NCI-H510A treated with DMSO at 0.1 percent for 48 hours (cell line): ENCODE measurements around the gene PARP14.
"Not testable (repeated sequence)": the region's sequence is repeated elsewhere in the genome, so short reads cannot be mapped to it uniquely, and the experiment has no call there.

Source experiments
- DNase-seq: peaks from one replicate; lab custom pipeline; 2025; lab: John Stamatoyannopoulos, UW

Gene PARP14

GRCh38 chr3:122719273-122719921, 38.8 kb downstream of the PARP14 start:
- no peak for DNase-seq

DNA sequence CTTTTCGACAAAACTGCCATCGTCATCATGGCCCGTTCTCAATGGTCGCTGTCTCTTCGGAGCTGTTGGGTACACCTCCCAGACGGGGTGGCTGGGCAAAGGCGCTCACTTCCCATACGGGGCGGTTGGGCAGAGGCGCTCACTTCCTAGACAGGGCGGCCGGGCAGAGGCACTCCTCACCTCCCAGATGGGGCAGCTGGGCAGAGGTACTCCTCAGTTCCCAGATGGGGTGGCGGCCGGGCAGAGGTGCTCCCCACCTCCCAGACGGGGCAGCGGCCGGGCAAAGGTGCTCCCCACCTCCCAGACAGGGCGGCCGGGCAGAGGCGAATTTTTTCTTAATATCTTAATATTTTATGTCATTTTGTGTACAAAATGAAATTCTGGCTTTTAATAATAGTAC, 44.5 kb downstream of the PARP14 start:
- no peak for DNase-seq

DNA sequence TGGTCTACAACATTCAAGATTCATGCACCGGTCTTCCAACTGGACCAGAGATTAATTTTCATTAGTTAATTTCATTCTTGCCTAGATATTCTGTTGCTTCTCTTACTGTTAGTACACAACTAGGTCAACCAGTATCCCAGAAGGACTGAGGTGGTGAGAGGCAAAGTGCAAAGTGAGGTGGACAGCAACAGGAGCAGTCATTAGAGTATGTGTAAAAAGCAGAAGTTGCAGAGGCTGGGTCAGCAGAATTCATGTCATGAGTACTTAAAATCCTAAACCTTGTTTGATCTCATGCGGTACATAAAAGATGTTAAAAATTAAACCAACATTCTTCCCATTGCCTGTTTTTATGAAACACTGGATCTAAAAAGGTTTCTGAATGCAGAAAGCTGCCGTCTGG, 46.7 kb downstream of the PARP14 start:
- DNase-seq = no peak

DNA sequence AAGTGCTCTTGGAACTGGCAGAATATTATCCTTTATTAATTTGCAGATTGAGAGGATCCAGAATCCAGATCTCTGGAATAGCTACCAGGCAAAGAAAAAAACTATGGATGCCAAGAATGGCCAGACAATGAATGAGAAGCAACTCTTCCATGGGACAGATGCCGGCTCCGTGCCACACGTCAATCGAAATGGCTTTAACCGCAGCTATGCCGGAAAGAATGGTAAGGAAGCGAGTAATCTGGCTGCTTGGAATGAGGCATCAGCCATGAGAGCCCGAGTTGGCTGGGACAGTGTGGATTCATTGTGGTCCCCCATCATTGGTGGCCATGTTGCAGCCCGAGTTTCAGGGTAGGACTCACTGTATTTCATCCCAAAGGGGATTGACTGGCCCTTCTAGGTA, 47.1 kb downstream of the PARP14 start:
- no peak for DNase-seq

DNA sequence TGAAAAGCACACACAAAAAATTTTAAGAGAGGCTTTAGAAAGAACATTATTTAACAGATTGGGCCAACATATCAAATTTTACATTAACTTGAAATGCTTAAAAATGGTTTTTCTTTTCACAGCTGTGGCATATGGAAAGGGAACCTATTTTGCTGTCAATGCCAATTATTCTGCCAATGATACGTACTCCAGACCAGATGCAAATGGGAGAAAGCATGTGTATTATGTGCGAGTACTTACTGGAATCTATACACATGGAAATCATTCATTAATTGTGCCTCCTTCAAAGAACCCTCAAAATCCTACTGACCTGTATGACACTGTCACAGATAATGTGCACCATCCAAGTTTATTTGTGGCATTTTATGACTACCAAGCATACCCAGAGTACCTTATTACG, 47.5 kb downstream of the PARP14 start:
- DNase-seq = no peak

DNA sequence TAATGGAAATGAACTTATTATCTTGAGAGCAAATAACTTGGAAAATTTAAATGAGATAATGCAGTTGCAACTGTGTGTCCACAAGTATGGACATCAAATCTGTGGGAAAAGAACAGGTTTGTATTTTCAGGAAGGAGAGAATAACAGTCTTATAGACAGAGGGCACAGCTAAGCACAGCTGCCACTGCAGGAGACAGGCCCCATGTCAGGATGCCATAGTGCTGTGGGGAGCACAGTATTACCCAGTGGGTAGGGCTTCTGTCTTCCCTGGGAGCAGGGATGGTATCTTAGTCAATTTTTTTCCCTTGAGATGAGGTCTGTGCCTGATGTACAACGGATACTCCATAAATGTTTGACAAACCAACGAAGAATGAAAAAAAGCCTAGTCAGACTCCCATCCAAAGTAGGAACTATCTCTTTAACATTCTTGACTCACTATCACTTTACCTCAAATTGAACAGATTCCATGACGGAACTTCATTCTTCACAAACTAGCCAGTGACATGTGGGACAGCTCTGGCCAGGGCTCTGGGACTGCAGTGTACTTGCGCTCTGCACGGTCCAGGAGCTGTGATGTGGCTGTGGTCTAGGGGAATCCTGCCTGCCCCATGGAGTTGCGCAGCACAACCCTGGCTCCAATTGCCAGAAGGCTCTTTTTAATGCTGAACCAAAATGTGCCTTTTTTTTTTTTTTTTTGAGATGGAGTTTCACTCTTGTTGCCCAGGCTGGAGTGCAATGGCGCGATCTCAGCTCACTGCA, 48.3 kb downstream of the PARP14 start:
- no peak for DNase-seq

DNA sequence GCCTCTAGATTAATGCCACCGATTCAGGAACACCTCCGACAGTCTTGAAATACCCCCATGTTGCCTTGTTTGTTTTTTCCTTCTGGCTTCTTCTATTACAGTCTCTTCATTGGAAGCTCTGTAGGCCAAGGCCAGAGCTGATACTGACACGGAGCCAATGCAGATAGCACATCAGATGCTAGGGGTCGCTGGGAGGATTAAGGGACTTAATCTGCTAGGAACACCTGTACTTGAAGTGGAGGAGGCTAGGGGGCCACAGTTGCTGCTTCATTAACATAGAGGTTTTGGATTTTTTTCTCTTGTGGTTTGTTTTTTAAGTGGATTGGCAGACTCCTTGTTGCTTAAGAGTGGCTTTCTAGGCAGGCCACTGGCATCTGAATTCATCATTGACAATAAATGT, 49.6 kb downstream of the PARP14 start:
- no peak for DNase-seq

- not testable (repeated sequence) for DNase-seq
Measured at GRCh38 chr3:122732682-122733525, 52.3 kb downstream of the PARP14 start.

DNA sequence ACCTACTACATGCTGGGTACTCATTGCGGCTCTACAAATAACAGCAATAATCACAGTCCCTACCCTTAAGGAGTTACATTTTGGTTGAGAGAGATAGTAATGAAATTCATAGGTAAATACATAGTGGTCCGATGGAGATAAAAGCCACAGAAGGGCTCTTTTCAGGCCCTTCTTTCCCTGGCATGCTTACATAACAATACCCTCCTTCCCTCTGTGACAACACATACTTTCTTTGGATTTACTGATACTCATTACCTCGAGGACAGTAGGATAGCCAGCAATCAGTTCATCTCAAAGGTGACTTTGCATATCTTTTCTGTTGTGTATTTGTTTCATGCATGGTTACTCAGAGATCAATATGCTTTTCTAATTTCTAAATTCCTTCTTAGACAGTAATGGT, 58.5 kb downstream of the PARP14 start:
- no peak for DNase-seq

DNA sequence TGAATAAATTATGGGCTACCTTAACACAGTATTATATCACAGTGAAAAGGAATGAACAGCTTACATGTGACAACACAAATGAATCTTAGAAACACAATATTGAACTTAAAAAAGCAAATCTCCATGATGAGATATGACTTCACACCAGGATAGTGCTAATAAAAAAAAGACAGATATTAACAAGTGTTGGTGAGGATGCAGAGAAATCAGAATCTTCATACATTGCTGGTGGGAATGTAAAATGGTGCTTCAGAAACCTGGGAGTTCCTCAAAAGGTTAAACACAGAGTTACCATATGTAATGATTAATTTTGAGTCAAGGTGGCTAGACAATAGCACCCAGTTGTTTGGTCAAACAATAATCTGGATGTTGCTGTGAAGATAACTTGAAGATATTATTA, 61.6 kb downstream of the PARP14 start:
- no peak for DNase-seq

DNA sequence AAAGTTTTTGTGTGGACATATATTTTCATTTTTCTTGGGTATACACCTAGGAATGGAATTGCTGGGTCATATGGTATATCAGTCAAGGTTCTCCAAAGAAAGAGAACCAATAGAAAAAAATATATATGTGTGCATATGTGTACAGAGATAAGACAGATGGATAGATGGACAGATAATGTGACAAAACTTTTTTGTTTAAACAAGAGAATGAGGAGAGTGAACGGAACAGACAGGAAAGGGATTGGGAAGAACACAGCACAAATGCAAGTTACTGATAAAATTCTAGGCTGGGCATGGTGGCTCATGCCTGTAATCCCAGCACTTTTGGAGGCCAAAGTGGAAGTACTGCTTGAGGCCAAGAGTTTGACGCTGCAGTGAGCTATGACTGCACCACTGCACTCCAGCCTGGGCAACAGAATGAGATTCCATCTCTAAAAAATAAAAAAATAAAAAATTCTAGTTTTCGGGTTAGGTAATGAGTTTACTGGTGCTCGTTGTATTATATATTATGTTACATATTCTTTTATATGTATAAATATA, 63.0 kb downstream of the PARP14 start:
- DNase-seq = no peak

GRCh38 chr3:122745369-122746021, 64.9 kb downstream of the PARP14 start:
- no peak for DNase-seq

DNA sequence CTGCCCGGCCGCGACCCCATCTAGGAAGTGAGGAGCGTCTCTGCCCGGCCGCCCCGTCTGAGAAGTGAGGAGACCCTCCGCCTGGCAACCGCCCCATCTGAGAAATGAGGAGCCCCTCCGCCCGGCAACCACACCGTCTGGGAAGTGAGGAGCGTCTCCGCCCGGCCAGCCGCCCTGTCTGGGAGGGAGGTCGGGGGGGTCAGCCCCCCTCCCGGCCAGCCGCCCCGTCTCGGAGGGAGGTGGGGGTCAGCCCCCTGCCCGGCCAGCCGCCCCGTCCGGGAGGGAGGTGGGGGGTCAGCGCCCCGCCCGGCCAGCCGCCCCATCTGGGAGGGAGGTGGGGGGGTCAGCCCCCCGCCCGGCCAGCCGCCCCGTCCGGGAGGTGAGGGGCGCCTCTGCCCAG, 66.7 kb downstream of the PARP14 start:
- DNase-seq = not testable (repeated sequence)

GRCh38 chr3:122748347-122748746, 67.7 kb downstream of the PARP14 start:
- no peak for DNase-seq

DNA sequence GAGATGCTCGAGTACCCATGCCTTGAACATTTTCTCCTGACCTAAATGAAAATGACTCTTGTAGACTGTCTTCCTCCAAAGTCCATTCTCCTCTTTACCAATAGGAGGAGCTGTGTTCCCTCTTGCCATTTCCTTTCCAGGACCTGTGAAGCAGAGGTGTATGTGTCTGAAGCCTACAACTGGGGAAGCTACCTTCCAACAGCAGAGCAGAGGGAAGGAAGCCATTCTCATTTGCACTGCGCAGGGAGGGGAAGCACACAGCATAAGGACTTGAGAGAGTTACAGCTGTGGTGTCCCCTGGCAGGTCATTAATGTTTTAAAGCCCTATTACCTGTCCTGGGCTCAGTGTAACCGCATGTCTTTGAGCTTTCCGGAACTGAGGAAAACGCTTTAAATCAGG, 74.3 kb downstream of the PARP14 start:
- no peak for DNase-seq

DNA sequence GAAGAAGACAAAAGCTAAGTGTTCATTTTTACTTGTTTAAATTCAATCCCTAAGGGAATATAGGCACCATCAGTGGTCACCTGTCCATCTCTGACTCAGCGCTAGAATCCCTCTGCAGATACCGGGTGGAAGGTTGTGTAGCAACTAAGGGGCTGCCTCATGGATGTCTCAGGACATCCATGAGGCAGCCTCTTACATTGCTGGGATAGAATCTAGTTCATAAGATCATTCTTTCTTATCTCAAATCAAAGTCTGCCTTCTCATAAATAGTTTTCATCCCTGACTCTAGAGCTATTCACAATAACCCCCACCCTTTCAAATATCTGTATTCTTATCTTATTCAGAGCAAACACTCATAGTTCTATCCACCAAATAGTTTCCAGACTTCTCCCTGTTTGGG, 74.9 kb downstream of the PARP14 start:
- DNase-seq = no peak

GRCh38 chr3:122758877-122759560, 78.4 kb downstream of the PARP14 start:
- no peak for DNase-seq

GRCh38 chr3:122760453-122761271, 80.0 kb downstream of the PARP14 start:
- DNase-seq = no peak

GRCh38 chr3:122766430-122766829, 85.8 kb downstream of the PARP14 start:
- DNase-seq = no peak

GRCh38 chr3:122767540-122768372, 87.1 kb downstream of the PARP14 start:
- DNase-seq = no peak
